PC-3 (cell line): Measurements from ENCODE around the gene LIN7B.

Experiments used
- CTCF ChIP-seq: fragments of 300-600 bp; sonication (generic); conservative IDR thresholded peaks from 2 replicates; pipeline ENCODE4 v1.5.1; 2017; ENCODE audit warnings: antibody characterized with exemption, low read depth, mild to moderate bottlenecking, low read length
- EZH2 ChIP-seq: fragments of 300-600 bp; sonication (generic); IDR thresholded peaks from one replicate; pipeline ENCODE4 v1.6.1; 2017; ENCODE audit warnings: antibody characterized with exemption, mild to moderate bottlenecking, low read length; ENCODE audit not compliant: unreplicated experiment

GRCh38 chr19:49160450-49161189 is 46.5 kb downstream of the LIN7B start:
- TF ChIP-seq CTCF (no peak), EZH2 (no peak)
